Fibroblast of pulmonary artery (primary cell): Measurements from ENCODE around the gene KCNQ1.

Experiments used
- DNase-seq: peaks from one replicate; pipeline ENCODE4 v3.0.0-alpha.2; 2010; ENCODE audit warnings: low read depth
- H3K4me3 ChIP-seq: replicated peaks from 2 replicates; pipeline ENCODE4 v1.5.1; 2011; ENCODE audit warnings: low read depth, mild to moderate bottlenecking, control low read depth, low read length, moderate library complexity
- TF ChIP-seq, protein P1 (sequence below): IDR thresholded peaks from 2 replicates; pipeline ENCODE4 v1.5.1; 2011; ENCODE audit warnings: mild to moderate bottlenecking, control low read depth, low read length, inconsistent platforms; ENCODE audit errors: missing control alignments

Gene KCNQ1

GRCh38 chr11:2687223-2687530, 242.4 kb downstream of the KCNQ1 start:
- no peak for DNase-seq
- no peak overlapping the region for H3K4me3 ChIP-seq
- TF ChIP-seq, protein P1, sequence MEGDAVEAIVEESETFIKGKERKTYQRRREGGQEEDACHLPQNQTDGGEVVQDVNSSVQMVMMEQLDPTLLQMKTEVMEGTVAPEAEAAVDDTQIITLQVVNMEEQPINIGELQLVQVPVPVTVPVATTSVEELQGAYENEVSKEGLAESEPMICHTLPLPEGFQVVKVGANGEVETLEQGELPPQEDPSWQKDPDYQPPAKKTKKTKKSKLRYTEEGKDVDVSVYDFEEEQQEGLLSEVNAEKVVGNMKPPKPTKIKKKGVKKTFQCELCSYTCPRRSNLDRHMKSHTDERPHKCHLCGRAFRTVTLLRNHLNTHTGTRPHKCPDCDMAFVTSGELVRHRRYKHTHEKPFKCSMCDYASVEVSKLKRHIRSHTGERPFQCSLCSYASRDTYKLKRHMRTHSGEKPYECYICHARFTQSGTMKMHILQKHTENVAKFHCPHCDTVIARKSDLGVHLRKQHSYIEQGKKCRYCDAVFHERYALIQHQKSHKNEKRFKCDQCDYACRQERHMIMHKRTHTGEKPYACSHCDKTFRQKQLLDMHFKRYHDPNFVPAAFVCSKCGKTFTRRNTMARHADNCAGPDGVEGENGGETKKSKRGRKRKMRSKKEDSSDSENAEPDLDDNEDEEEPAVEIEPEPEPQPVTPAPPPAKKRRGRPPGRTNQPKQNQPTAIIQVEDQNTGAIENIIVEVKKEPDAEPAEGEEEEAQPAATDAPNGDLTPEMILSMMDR = no peak

DNA sequence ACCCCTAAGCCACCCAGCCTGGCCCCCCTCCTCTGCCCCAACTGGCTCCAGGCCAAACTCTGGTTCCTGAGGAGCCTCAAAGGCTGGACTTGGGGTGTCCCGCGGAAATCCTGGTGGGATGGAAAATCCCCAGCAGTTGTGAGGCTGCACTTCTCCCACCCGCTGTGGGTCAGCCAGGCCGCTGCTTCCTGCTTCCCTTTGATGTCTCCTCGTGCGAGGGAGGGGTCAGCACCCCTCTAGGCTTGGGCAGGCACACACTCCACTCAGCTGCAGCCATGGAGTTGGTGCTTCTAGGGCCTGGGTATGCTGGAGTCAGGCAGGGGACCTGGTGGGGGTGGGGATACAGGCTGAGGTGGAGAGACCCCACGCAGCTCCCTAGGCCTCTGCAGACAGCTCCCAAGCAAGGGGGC, 243.0 kb downstream of the KCNQ1 start:
- DNase-seq = no peak
- TF ChIP-seq, protein P1 = no peak
- H3K4me3 ChIP-seq = no peak overlapping the region

DNA sequence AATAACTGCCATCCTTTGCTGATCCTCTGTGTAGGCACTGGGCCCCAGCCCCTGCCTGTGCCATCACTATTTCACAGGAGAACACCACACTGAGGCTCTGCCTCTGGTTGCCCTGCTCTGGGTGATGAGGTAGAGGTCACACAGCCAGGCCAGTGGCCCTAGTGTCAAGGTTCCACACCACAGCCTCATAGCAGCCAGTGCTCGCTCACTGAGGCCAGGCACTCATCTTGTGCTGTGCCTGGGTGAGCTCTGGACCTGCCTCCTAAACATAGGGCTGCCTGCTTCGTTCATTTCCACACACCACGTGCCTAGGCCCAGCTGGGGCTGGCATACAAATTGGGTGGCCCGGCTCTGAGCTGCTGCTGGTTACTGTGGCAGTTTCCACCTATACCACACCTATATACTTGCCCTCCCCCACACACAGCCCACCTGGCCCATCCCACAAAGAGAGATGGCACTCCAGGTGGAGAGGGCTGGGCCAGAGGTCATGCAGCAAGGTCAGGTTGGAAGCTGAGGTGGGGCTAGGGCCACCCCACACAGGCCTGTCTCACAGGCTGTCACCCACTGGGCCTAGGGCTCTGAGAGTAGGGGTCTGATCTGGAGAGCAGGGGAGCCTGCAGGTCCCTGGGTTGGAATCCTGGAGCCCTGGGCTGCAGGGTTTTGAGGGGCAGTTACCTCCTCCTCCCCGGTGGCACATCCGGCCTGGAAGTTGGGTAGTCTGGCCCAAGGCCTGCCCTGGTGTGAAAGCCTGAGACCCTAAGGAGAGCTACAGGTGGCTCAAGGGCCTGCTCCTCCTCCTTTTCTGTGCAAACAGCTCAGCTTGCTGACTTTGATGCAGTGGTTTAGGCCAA, 243.8 kb downstream of the KCNQ1 start:
- DNase-seq = no peak
- TF ChIP-seq, protein P1 = no peak
- H3K4me3 ChIP-seq = no peak overlapping the region

GRCh38 chr11:2689651-2690575, 245.1 kb downstream of the KCNQ1 start:
- TF ChIP-seq, protein P1 = no peak
- DNase-seq = no peak
- H3K4me3 ChIP-seq = no peak overlapping the region

DNA sequence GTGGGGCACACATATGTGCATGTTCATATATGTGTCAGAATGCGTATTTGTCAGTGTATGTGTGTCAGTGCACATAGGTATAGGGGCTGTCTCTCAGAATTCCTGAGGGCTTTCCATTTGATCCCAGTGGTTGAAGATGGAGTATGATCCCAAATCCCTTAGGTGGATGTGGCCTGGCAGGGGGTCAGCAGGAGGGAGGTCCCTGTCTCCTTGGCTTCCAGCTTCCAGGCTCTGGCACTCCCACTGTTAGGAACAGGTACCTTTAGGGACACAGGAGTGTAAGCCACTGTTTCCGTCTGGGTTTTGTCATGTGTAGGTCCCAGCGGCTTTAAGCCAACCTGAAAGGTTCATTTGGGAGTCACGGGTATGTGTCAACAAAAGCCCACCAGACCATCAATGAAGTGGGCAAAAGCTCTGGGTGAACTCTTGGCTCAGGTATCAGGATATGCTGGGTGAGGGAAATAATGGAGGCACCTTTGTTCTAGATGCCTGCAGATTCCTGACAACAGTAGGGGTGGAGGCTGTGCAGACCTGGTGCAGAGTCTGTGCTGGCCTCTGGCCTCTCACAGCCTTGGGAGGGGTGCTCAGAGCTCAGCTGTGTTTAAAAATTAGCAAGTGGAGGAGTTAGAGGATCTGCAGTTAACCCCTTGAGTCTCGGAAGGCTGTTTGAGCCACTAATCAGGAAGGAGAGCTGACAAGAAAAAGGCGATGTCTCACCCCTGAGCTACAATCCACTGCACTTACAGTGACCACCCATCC, 246.0 kb downstream of the KCNQ1 start:
- no peak for DNase-seq
- TF ChIP-seq, protein P1 = no peak
- no peak overlapping the region for H3K4me3 ChIP-seq

DNA sequence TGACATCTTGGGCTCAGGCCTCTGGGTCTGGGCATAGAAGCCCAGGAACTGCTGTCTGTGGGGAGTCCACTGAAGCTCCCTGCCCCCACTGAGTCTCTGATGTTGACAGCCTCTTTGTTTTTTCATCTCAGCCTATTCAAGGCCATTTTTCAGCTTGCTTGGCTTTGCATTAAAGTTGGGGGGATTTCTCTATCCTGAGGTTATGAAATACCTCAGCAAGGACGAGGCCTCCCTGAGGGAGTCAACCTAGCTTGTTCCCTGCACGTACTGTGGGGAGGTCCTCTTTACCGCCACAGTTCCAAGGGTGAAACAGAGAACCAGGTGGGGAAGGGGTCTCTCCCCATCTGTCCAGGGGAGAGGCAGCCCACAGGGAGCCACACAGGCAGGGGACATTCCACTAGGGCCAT, 246.6 kb downstream of the KCNQ1 start:
- DNase-seq = no peak

More for the DNA sequence above, 246.6 kb downstream of the KCNQ1 start:
- no peak overlapping the region for H3K4me3 ChIP-seq
- TF ChIP-seq, protein P1 = no peak
